Measurements from ENCODE around the gene MDK.

Gene MDK

DNA sequence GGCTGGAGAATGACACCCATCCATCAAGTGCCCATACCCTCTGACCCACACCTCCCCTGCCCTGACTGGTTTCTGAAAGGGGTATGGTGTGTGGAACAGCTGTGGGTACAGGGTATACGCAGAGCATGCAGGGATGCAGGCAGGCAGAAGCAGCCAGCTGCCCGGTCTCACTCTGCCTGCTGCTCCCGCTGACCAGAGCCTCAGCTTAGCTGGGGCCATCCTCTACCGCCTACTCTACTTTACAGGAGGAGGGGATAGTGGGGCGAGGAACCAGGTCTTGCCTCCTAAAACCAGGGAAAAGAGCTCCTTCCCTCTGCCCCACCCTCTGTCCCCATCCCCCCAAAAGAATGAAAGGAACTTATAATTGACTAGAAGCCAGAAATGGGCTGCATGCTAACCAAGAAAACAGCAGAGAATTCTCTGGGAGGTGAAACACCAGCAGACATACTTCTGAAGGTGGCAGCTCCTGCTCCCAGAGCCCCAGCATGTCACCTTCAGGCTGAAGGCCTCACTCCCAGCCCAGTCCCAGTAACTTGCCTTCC lies 23.1 kb downstream of the MDK start:
- TF ChIP-seq, protein P1, sequence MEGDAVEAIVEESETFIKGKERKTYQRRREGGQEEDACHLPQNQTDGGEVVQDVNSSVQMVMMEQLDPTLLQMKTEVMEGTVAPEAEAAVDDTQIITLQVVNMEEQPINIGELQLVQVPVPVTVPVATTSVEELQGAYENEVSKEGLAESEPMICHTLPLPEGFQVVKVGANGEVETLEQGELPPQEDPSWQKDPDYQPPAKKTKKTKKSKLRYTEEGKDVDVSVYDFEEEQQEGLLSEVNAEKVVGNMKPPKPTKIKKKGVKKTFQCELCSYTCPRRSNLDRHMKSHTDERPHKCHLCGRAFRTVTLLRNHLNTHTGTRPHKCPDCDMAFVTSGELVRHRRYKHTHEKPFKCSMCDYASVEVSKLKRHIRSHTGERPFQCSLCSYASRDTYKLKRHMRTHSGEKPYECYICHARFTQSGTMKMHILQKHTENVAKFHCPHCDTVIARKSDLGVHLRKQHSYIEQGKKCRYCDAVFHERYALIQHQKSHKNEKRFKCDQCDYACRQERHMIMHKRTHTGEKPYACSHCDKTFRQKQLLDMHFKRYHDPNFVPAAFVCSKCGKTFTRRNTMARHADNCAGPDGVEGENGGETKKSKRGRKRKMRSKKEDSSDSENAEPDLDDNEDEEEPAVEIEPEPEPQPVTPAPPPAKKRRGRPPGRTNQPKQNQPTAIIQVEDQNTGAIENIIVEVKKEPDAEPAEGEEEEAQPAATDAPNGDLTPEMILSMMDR (IDR thresholded peaks at IDR 0.05; ENCODE audit: low read depth, low read length, missing control alignments) = no peak
- no peak for DNase-seq (ENCODE audit: extremely low read depth, low read depth)
- H3K4me3 ChIP-seq (replicated peaks; ENCODE audit: low read depth, low read length) = no peak overlapping the region

DNA sequence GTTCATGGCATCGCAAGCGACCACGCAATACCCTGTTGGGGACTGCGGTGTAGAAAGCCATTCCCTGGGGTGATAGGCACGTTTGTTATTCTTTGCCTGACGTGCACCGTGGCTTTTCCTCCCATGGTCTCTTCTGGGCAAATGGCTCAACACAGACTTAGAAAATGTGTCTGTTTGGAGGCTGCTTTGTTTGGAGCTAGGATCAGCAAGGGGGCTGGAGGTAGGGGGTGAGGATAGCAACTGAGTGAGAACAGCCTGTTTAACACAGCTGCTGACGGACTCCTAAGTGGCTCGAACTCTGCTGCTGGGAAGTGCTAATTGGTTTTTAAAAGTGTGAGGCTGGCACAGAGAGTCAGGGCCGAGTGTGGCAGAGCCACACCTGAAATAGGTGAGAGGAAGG lies 26.2 kb downstream of the MDK start:
- TF ChIP-seq, protein P1 (IDR thresholded peaks at IDR 0.05; ENCODE audit: low read depth, low read length, missing control alignments) = no peak
- DNase-seq (ENCODE audit: extremely low read depth, low read depth) = no peak
- H3K4me3 ChIP-seq (replicated peaks; ENCODE audit: low read depth, low read length) = no peak overlapping the region

DNA sequence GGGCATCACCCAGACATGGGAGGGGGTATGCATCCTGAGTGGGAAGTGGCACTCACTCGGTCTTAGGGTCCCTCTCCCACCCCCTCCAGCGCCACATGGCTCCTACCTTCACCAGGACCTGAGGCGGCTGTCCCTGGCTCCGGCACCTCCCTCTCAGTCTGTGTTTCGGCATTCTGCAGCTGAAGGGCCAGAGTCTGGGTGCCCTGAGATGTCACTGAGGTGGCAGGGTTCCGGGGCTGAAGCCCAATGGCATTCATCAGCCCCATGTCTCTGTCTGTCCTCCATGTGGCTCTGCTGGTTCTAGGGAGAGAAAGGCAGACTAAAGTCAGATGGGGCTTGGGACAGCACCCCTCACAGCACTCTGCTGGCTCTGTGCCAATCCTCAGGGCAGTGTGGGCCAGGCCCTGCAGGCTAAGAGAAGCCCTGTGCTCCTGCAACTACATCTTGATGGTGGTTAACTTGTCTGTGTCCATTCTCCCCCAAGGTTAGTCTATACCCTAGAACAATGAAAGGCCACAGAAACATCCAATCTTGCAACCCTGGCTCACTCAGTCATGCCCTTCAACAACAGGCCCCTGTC lies 27.0 kb downstream of the MDK start:
- DNase-seq (ENCODE audit: extremely low read depth, low read depth) = no peak
- TF ChIP-seq, protein P1 (IDR thresholded peaks at IDR 0.05; ENCODE audit: low read depth, low read length, missing control alignments) = no peak
- no peak overlapping the region for H3K4me3 ChIP-seq (replicated peaks; ENCODE audit: low read depth, low read length)

DNA sequence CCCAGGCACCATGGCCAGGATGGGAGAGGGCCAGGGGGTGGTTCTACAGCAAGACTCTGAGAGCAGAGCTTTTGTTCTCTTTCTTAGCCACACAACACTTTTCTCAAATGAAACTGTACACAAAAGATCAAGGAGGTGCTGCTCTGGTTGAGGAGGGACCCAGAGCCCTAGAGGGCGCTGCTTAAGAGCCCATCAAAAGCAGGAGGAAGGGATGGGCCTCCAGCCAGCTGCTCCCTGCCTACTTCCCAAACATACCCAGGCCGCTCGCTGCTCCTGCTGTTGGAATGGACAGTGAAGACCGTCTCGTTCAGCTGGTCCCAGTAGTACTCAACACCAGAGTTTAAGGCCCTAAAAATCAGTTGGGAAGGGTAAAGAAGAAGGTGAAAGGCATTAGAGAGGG lies 28.6 kb downstream of the MDK start:
- DNase-seq (ENCODE audit: extremely low read depth, low read depth) = no peak
- TF ChIP-seq, protein P1 (IDR thresholded peaks at IDR 0.05; ENCODE audit: low read depth, low read length, missing control alignments) = peak; percentile 39
- H3K4me3 ChIP-seq (replicated peaks; ENCODE audit: low read depth, low read length) = no peak overlapping the region

DNA sequence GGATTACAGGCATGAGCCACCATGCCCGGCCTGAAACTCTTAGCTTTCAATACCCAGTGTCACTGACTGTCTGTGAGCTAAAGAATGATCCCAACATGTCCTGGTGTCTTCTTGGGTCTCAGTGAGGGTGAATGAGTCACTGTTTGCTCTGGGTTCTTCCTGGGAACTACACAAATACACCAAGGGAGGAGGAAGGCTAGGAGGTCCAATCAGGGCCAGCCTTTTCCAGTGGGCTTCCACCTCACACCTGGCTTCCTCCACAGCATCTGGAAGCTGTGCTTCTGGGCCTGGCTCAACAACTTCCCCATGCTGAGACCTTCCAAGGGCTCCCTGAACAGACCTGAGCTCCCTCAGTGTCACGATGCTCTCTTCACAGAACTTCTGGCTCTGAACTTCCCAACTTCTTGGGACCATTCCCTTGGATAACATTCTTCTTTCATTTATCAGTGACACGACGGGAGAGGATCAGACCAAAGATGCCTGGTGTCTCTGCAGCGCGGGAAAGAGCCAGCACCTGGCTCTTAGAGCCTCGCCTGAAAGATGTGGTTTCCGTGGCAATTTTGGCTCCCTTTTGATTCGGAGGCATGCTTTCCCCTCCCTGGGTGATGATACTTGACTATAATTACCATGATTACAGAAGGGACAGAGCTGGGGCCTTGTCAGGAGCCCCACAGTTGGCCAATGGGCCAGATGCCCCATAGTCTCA lies 32.4 kb downstream of the MDK start:
- TF ChIP-seq, protein P1 (IDR thresholded peaks at IDR 0.05; ENCODE audit: low read depth, low read length, missing control alignments) = no peak
- DNase-seq (ENCODE audit: extremely low read depth, low read depth) = no peak
- H3K4me3 ChIP-seq (replicated peaks; ENCODE audit: low read depth, low read length) = no peak overlapping the region

DNA sequence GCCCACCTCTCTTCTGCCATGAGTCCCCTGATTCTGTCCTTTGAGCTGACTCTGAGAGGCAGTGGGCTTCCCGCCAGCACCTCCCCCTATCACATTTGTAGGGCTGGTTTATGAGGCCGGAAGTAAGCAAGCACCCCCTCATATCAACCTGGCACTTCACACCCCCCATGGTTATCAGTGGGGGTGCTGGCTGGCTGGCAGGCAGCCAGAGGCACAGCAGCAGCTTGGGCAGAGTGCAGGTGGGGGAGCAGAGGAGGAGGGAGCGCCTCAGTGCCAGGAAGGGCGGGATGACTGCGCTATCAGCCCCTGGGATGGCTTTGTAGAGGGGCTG lies 33.0 kb downstream of the MDK start:
- no peak for DNase-seq (ENCODE audit: extremely low read depth, low read depth)
- H3K4me3 ChIP-seq (replicated peaks; ENCODE audit: low read depth, low read length) = no peak overlapping the region
- TF ChIP-seq, protein P1 (IDR thresholded peaks at IDR 0.05; ENCODE audit: low read depth, low read length, missing control alignments) = no peak

Data from HFF-Myc (cell line).